Stimulated activated CD8-positive, alpha-beta memory T cell treated with anti-CD3 and anti-CD28 coated beads, Interleukin-12 subunit alpha, Interleukin-12 subunit beta, amount 100 ng/mL, for 1 hour (primary cell): Measurements from ENCODE around the gene KDR.

Source experiments
- DNase-seq: peaks from one replicate; pipeline ENCODE4 v3.0.0-alpha.2; 2020; ENCODE audit warnings: low read depth

The KDR gene

GRCh38 chr4:55125087-55125721, at the start of gene KDR:
KDR (minus strand) TSS chr4:55125595; CDS start chr4:55125293, 302 bp downstream.
- DNase-seq = no peak

GRCh38 chr4:55173580-55173979, 48.2 kb upstream of the KDR start:
- DNase-seq = no peak

GRCh38 chr4:55172694-55173287, 47.4 kb upstream of the KDR start:
- no peak for DNase-seq

GRCh38 chr4:55170462-55170861, 45.1 kb upstream of the KDR start:
- DNase-seq = no peak

- no peak for DNase-seq
These were observed 44.1 kb upstream of the KDR start for GRCh38 chr4:55169352-55169961.

GRCh38 chr4:55162396-55162795, 37.0 kb upstream of the KDR start:
- no peak for DNase-seq

GRCh38 chr4:55161739-55162138, 36.3 kb upstream of the KDR start:
- DNase-seq = no peak

GRCh38 chr4:55159851-55160250, 34.5 kb upstream of the KDR start:
- DNase-seq = no peak

GRCh38 chr4:55158957-55159356, 33.6 kb upstream of the KDR start:
- no peak for DNase-seq

GRCh38 chr4:55157559-55158277, 32.3 kb upstream of the KDR start:
- DNase-seq = no peak

- no peak for DNase-seq
These were observed 29.5 kb upstream of the KDR start for GRCh38 chr4:55154933-55155332.

- no peak for DNase-seq
These were observed 29.0 kb upstream of the KDR start for GRCh38 chr4:55154290-55154880.

GRCh38 chr4:55143858-55144257, 18.5 kb upstream of the KDR start:
- no peak for DNase-seq

GRCh38 chr4:55138367-55138766, 13.0 kb upstream of the KDR start:
- DNase-seq = no peak

GRCh38 chr4:55136634-55137033, 11.2 kb upstream of the KDR start:
- DNase-seq = no peak

GRCh38 chr4:55133951-55134350, 8.6 kb upstream of the KDR start:
- DNase-seq = no peak

GRCh38 chr4:55132775-55133174, 7.4 kb upstream of the KDR start:
- no peak for DNase-seq

GRCh38 chr4:55127521-55127920, 2.1 kb upstream of the KDR start:
- DNase-seq = no peak

GRCh38 chr4:55127053-55127452, 1.7 kb upstream of the KDR start:
- DNase-seq = no peak

- no peak for DNase-seq
These were observed 557 bp upstream of the KDR start for GRCh38 chr4:55125763-55126541.

- no peak for DNase-seq
These were observed 896 bp downstream of the KDR start for GRCh38 chr4:55124322-55125076.
